IMR-90 (cell line): Measurements from ENCODE around the gene COG3. TPM values are rescaled to one million over a fixed set of nuclear protein-coding genes. Genes with fewer than 3 reads are reported as not detected.

ENCODE experiments used
- ATAC-seq: fragments of 200-7000 bp; cut with Tn5 transposase; 2 replicates; pipeline ENCODE4 v1.9.1; 2020; ENCODE audit warnings: low read depth, mild to moderate bottlenecking, moderate library complexity
- BruUV-seq: library from RNA; stranded (reverse); fragments of 400-500 nt; replicated peaks from 2 replicates; lab custom pipeline; 2021; lab: Mats Ljungman, UMichigan
- CTCF ChIA-PET: fragments of 300-600 bp; formaldehyde crosslinking; extraction: SDS; loops from one replicate; lab custom pipeline; 2021; ENCODE audit warnings: antibody characterized with exemption; lab: Yijun Ruan, JAX
- POLR2A ChIA-PET: fragments of 300-600 bp; sonication (Branson Sonifier 250); formaldehyde crosslinking; loops from one replicate; lab custom pipeline; 2022; ENCODE audit warnings: antibody characterized with exemption; ENCODE audit not compliant: unreplicated experiment; lab: Charles Lee
- DNase-seq: peaks from one replicate; pipeline ENCODE4 v3.0.0; 2013
- H2AFZ ChIP-seq: replicated peaks from 2 replicates; pipeline ENCODE3; 2013; ENCODE audit warnings: low read length, mild to moderate bottlenecking; ENCODE audit not compliant: poor library complexity
- H2AK5ac ChIP-seq: 2 replicates; pipeline ENCODE4 v1.6.1; 2013; ENCODE audit warnings: low read depth, low read length, inconsistent platforms
- H2AK9ac ChIP-seq: replicated peaks from 2 replicates; pipeline ENCODE3; 2013; ENCODE audit warnings: mild to moderate bottlenecking, low read depth, low read length, moderate library complexity; ENCODE audit not compliant: poor library complexity
- H2BK120ac ChIP-seq: 2 replicates; pipeline ENCODE4 v1.6.1; 2013; ENCODE audit warnings: low read depth, low read length, inconsistent platforms
- H2BK15ac ChIP-seq: 3 replicates; pipeline ENCODE4 v1.6.1; 2013; ENCODE audit warnings: low read depth, low read length, inconsistent platforms
- H2BK20ac ChIP-seq: 2 replicates; pipeline ENCODE4 v1.6.1; 2013; ENCODE audit warnings: low read depth, mild to moderate bottlenecking, inconsistent platforms, low read length, moderate library complexity
- H2BK5ac ChIP-seq: 2 replicates; pipeline ENCODE4 v1.6.1; 2013; ENCODE audit warnings: mild to moderate bottlenecking, low read depth, low read length, inconsistent platforms; ENCODE audit not compliant: poor library complexity, severe bottlenecking
- H3K14ac ChIP-seq: replicated peaks from 2 replicates; pipeline ENCODE4 v1.6.1; 2013; ENCODE audit warnings: low read depth, low read length, inconsistent platforms
- H3K18ac ChIP-seq: 2 replicates; pipeline ENCODE4 v1.6.1; 2013; ENCODE audit warnings: low read depth, low read length, control low read depth
- H3K23ac ChIP-seq: 2 replicates; pipeline ENCODE4 v1.6.1; 2013; ENCODE audit warnings: low read depth, low read length, inconsistent platforms
- H3K27ac ChIP-seq: 2 replicates; pipeline ENCODE4 v1.5.1; 2013; ENCODE audit warnings: mild to moderate bottlenecking, control low read depth, low read length; ENCODE audit not compliant: insufficient read depth
- H3K27me3 ChIP-seq: 2 replicates; pipeline ENCODE4 v1.6.1; 2013; ENCODE audit warnings: low read length; ENCODE audit not compliant: control insufficient read depth, insufficient read depth
- H3K36me3 ChIP-seq: 2 replicates; pipeline ENCODE4 v1.6.1; 2013; ENCODE audit warnings: low read length, mixed read lengths; ENCODE audit not compliant: control insufficient read depth, insufficient read depth
- H3K4ac ChIP-seq: 2 replicates; pipeline ENCODE4 v1.6.1; 2013; ENCODE audit warnings: low read depth, low read length, inconsistent platforms
- H3K4me1 ChIP-seq: 2 replicates; pipeline ENCODE4 v1.6.1; 2013; ENCODE audit warnings: low read length, mixed read lengths; ENCODE audit not compliant: control insufficient read depth, insufficient read depth
- H3K4me2 ChIP-seq: 2 replicates; pipeline ENCODE4 v1.6.1; 2013; ENCODE audit warnings: low read depth, mild to moderate bottlenecking, control low read depth, low read length, moderate library complexity
- H3K4me3 ChIP-seq: 2 replicates; pipeline ENCODE4 v1.5.1; 2013; ENCODE audit warnings: low read depth, mild to moderate bottlenecking, control low read depth, low read length, moderate library complexity; ENCODE audit not compliant: insufficient read depth
- H3K56ac ChIP-seq: 2 replicates; pipeline ENCODE4 v1.6.1; 2013; ENCODE audit warnings: low read length, inconsistent platforms; ENCODE audit not compliant: insufficient read depth; ENCODE audit errors: extremely low read depth
- H3K79me1 ChIP-seq, 2 experiments: 2 replicates each; pipeline ENCODE4 v1.6.1; 2013; ENCODE audit warnings: low read length in 2 of 2, inconsistent platforms in 1 of 2, low read depth in 1 of 2
- H3K9ac ChIP-seq: 2 replicates; pipeline ENCODE4 v1.6.1; 2013; ENCODE audit warnings: low read depth, low read length, control low read depth
- H3K9me1 ChIP-seq: 2 replicates; pipeline ENCODE4 v1.6.1; 2013; ENCODE audit warnings: low read length, inconsistent platforms; ENCODE audit not compliant: insufficient read depth
- H3K9me3 ChIP-seq: 2 replicates; pipeline ENCODE4 v1.6.1; 2013; ENCODE audit warnings: low read length; ENCODE audit not compliant: control insufficient read depth, insufficient read depth
- H4K20me1 ChIP-seq: 2 replicates; pipeline ENCODE4 v1.6.1; 2013; ENCODE audit warnings: low read length, inconsistent platforms; ENCODE audit not compliant: insufficient read depth
- H4K5ac ChIP-seq: 2 replicates; pipeline ENCODE4 v1.6.1; 2013; ENCODE audit warnings: mild to moderate bottlenecking, low read depth, low read length, control low read depth
- H4K8ac ChIP-seq, 2 experiments: 2 replicates each; pipeline ENCODE4 v1.6.1; 2013; ENCODE audit warnings: low read depth in 2 of 2, low read length in 2 of 2, control low read depth in 1 of 2, inconsistent platforms in 1 of 2
- H4K91ac ChIP-seq: 2 replicates; pipeline ENCODE4 v1.6.1; 2013; ENCODE audit warnings: low read depth, low read length, inconsistent platforms; ENCODE audit not compliant: insufficient read depth
- CEBPB ChIP-seq: IDR thresholded peaks from 2 replicates; pipeline ENCODE4 v1.6.1; 2012; ENCODE audit warnings: low read depth, low read length, improper control_type of control experiment
- CHD1 ChIP-seq: IDR thresholded peaks from 2 replicates; pipeline ENCODE4 v1.6.1; 2012; ENCODE audit warnings: low read depth, low read length, improper control_type of control experiment
- ELK1 ChIP-seq: fragments of 150-350 bp; IDR thresholded peaks from 2 replicates; pipeline ENCODE4 v1.6.1; 2016; ENCODE audit warnings: low read depth, mild to moderate bottlenecking, low read length, moderate library complexity, borderline replicate concordance
- FOS ChIP-seq: fragments of 150-350 bp; IDR thresholded peaks from 2 replicates; pipeline ENCODE4 v1.6.1; 2016; ENCODE audit warnings: low read depth, low read length
- MAFK ChIP-seq: IDR thresholded peaks from 2 replicates; pipeline ENCODE4 v1.6.1; 2012; ENCODE audit warnings: low read depth, low read length, improper control_type of control experiment
- MAZ ChIP-seq: IDR thresholded peaks from 2 replicates; pipeline ENCODE4 v1.6.1; 2012; ENCODE audit warnings: low read depth, mild to moderate bottlenecking, low read length, improper control_type of control experiment, moderate library complexity, borderline replicate concordance
- NFE2L2 ChIP-seq: fragments of 150-350 bp; IDR thresholded peaks from 2 replicates; pipeline ENCODE4 v1.6.1; 2016; ENCODE audit warnings: low read depth, mild to moderate bottlenecking, low read length
- POLR2A ChIP-seq: IDR thresholded peaks from 2 replicates; pipeline ENCODE4 v1.6.1; 2012; ENCODE audit warnings: mild to moderate bottlenecking, low read depth, low read length
- RAD21 ChIP-seq: IDR thresholded peaks from 2 replicates; pipeline ENCODE4 v1.6.1; 2012; ENCODE audit warnings: low read length, improper control_type of control experiment
- RCOR1 ChIP-seq: IDR thresholded peaks from 2 replicates; pipeline ENCODE4 v1.6.1; 2012; ENCODE audit warnings: mild to moderate bottlenecking, low read length, improper control_type of control experiment; ENCODE audit not compliant: insufficient replicate concordance
- RFX5 ChIP-seq: IDR thresholded peaks from 2 replicates; pipeline ENCODE4 v1.8.0; 2012; ENCODE audit warnings: low read depth, mild to moderate bottlenecking, low read length, moderate library complexity
- SMC3 ChIP-seq: fragments of 150-350 bp; IDR thresholded peaks from 2 replicates; pipeline ENCODE4 v1.6.1; 2016; ENCODE audit warnings: low read depth, mild to moderate bottlenecking, antibody characterized with exemption, low read length, moderate library complexity
- USF2 ChIP-seq: fragments of 150-350 bp; IDR thresholded peaks from 2 replicates; pipeline ENCODE4 v1.6.1; 2017; ENCODE audit warnings: mild to moderate bottlenecking, antibody characterized with exemption, low read length, low read depth
- WGBS, 2 experiments: methylation state at CpG; one replicate each; pipeline versions ENCODE4 v1.1.5 to v1.1.7; 2013; ENCODE audit warnings: missing lambda C conversion rate in 2 of 2; ENCODE audit not compliant: insufficient read length in 1 of 2; ENCODE audit errors: extremely low coverage in 2 of 2; 5-methylcytosine and 5-hydroxymethylcytosine counted together
- dilution Hi-C: fragments of 300-500 bp; cut with HindIII; formaldehyde crosslinking; loops from one replicate; pipeline ENCODE4 v1.14.3; 2018; ENCODE audit warnings: low sequenced_read_pairs; ENCODE audit not compliant: unreplicated experiment
- in situ Hi-C: fragments of 300-500 bp; cut with MboI; formaldehyde crosslinking; loops from 3 replicates; pipeline ENCODE4 v1.14.3; 2019; ENCODE audit warnings: low sequenced_read_pairs, inconsistent platforms, mixed read lengths
- intact Hi-C: fragments of 100-400 bp; cut with micrococcal nuclease; formaldehyde crosslinking; loops from 2 replicates; pipeline ENCODE4 v1.10.0; 2022
- polyA plus RNA-seq, 3 experiments: library from polyadenylated mRNA; depleted of rRNA; stranded (reverse); fragments of >200 nt; gene quantifications; 2 replicates each; pipeline ENCODE4 v1.2.3, GENCODE V29; 2012; ENCODE audit warnings: low replicate concordance in 1 of 3
- total RNA-seq: library from RNA; depleted of rRNA; stranded (reverse); fragments of >200 nt; gene quantifications from 2 replicates; pipeline ENCODE4 v1.2.3, GENCODE V29; 2012

The COG3 gene
- total and polyA plus RNA-seq, 2 of the 4 experiments (the other 2 are of a cell fraction): 21.7 to 31.9 TPM

GRCh38 chr13:45496942-45497341 is 32.2 kb downstream of the COG3 start:
- H3K9me3 ChIP-seq: no peaks in the 10 kb centered on the region
- H3K27me3 ChIP-seq: no peaks in the 10 kb centered on the region
- peaks cover 14% of the 10 kb centered on the region; the same call in 1 of the 2 replicates for H4K20me1 ChIP-seq
- ATAC-seq (no peak), DNase-seq (no peak)
- H2AK5ac ChIP-seq: no peak overlapping the region
- no peak overlapping the region for H2BK15ac ChIP-seq
- H2AFZ ChIP-seq: no peak overlapping the region
- H3K18ac ChIP-seq: no peak overlapping the region
- dilution Hi-C loops (no loop called here), intact Hi-C loops (no loop called here), in situ Hi-C loops (no loop called here)
- H3K36me3 ChIP-seq: peaks cover 35% of the 10 kb centered on the region
- no peak overlapping the region for H3K4ac ChIP-seq
- no peak overlapping the region for H4K8ac ChIP-seq
- H3K9me1 ChIP-seq: peaks cover 10% of the 10 kb centered on the region
- H3K4me3 ChIP-seq: no peak overlapping the region
- WGBS, 2 experiments: no CpG with 5 or more reads among the region's 7 CpGs
- no peak overlapping the region for H3K9ac ChIP-seq
- H2AK9ac ChIP-seq: no peak overlapping the region
- BruUV-seq: no TSS peak
- H3K4me1 ChIP-seq: peaks cover 6% of the 10 kb centered on the region
- H3K27ac ChIP-seq: no peak overlapping the region
- H3K23ac ChIP-seq: no peak overlapping the region
- H2BK20ac ChIP-seq: no peak overlapping the region
- ChIA-PET CTCF (no interaction called here), POLR2A (no interaction called here)
- no peak overlapping the region for H3K56ac ChIP-seq
- H4K91ac ChIP-seq: no peak overlapping the region
- H2BK5ac ChIP-seq: no peak overlapping the region
- no peak overlapping the region for H3K4me2 ChIP-seq
- no peak overlapping the region for H3K14ac ChIP-seq
- H3K79me1 ChIP-seq: peaks cover 9 to 28% of the 10 kb centered on the region in 2 experiments
- TF ChIP-seq POLR2A: no peak
- no peak for TF ChIP-seq CHD1
- TF ChIP-seq RFX5: no peak
- no peak for TF ChIP-seq MAZ
- TF ChIP-seq SMC3: no peak
- no peak for TF ChIP-seq NFE2L2
- no peak for TF ChIP-seq MAFK
- TF ChIP-seq RCOR1: no peak
- no peak for TF ChIP-seq FOS
- TF ChIP-seq ELK1: no peak
- no peak for TF ChIP-seq CEBPB
- no peak for TF ChIP-seq USF2
- TF ChIP-seq RAD21: no peak
- H2BK120ac ChIP-seq: no peak overlapping the region
- H4K5ac ChIP-seq: no peak overlapping the region
